Measurements from ENCODE around the gene ALK. TPM values are rescaled to one million over a fixed set of nuclear protein-coding genes. Genes with fewer than 3 reads are reported as not detected.

Gene ALK
- total RNA-seq, 4 donors from 2014 or later: 0.88 to 1.3 (median 1.3) TPM; not detected in 1

DNA sequence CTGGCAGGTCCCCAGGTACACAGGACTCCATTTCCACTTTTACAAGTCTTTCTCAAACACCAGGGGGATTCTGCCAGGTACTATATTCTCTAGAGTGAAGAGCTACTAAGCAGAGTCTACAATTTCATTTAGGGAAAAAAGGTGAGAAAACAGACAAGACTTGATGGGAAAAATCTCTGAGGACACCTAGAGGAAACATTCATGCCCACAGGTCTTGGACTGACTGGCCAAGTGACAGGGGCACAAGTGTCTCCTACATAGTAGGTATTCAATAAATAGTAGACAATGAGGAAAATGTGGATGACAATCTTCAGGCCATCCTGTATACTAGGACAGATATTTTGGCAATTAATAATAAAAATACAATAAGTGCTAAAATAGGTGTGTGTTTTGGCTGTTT is 577.6 kb downstream of the ALK start:
- Histone ChIP-seq H3K27me3 (no peaks in the 10 kb centered on the region), H3K27ac (no peak overlapping the region), H3K9me3 (no peaks in the 10 kb centered on the region), H3K4me1 (no peaks in the 10 kb centered on the region), H3K4me3 (no peak overlapping the region), H3K36me3 (no peaks in the 10 kb centered on the region)
- TF ChIP-seq POLR2A (IDR thresholded peaks at IDR 0.05) (no peak), CTCF (IDR thresholded peaks at IDR 0.05) (no peak)
- DNase-seq: no peak

GRCh38 chr2:29336341-29337241 is 584.8 kb downstream of the ALK start:
- TF ChIP-seq CTCF (IDR thresholded peaks at IDR 0.05) (no peak), POLR2A (IDR thresholded peaks at IDR 0.05) (no peak)
- Histone ChIP-seq H3K9me3 (no peaks in the 10 kb centered on the region), H3K4me3 (no peak overlapping the region), H3K36me3 (no peaks in the 10 kb centered on the region), H3K4me1 (no peaks in the 10 kb centered on the region), H3K27me3 (no peaks in the 10 kb centered on the region), H3K27ac (no peak overlapping the region)
- no peak for DNase-seq

DNA sequence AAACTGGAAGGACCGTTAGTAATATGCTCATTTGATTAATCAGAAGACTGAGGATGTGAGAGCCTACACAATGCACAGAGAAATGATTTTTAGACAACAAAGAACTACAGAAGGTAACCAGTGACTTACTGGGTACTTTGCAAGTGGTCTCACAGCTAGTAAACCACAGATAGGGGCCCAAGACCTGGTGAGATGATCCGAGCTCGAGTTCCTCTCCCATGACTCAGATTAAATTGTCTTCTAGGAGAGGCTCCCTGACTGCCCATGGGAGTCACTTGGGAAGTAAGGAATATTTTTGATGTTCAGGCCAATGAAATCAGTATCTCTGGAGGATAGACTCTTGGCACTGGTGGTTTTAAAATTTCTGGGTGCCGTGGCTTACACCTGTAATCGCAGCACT is 586.0 kb downstream of the ALK start:
- no peaks in the 10 kb centered on the region for H3K36me3 ChIP-seq
- TF ChIP-seq POLR2A (IDR thresholded peaks at IDR 0.05) (no peak), CTCF (IDR thresholded peaks at IDR 0.05) (no peak)
- no peaks in the 10 kb centered on the region for H3K27me3 ChIP-seq
- DNase-seq: no peak
- H3K9me3 ChIP-seq: no peaks in the 10 kb centered on the region
- H3K4me3 ChIP-seq: no peak overlapping the region
- H3K4me1 ChIP-seq: no peaks in the 10 kb centered on the region
- no peak overlapping the region for H3K27ac ChIP-seq

DNA sequence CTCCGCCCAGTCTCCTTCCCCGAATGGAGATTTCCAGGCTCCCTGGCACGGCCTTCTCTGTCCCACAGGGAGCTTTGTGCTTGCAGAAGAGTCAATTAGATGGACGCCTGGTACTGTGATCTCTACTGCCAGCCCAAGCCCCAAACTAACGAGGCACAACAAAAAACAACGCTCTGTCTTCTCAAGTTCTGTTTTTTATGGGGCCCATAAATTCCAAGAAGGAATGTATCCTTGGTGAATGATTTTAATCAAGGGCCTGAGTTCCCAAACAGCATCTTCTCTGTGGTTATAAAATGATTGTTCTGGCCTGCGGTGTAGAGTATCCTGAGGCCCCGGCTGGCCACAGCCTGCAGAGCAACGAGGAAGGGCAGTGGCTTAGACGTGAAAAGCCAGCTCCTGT is 586.7 kb downstream of the ALK start:
- no peaks in the 10 kb centered on the region for H3K4me1 ChIP-seq
- no peaks in the 10 kb centered on the region for H3K36me3 ChIP-seq
- no peak overlapping the region for H3K4me3 ChIP-seq
- no peak for DNase-seq
- H3K27ac ChIP-seq: no peak overlapping the region
- TF ChIP-seq CTCF (IDR thresholded peaks at IDR 0.05) (no peak), POLR2A (IDR thresholded peaks at IDR 0.05) (no peak)
- no peaks in the 10 kb centered on the region for H3K27me3 ChIP-seq
- H3K9me3 ChIP-seq: no peaks in the 10 kb centered on the region

DNA sequence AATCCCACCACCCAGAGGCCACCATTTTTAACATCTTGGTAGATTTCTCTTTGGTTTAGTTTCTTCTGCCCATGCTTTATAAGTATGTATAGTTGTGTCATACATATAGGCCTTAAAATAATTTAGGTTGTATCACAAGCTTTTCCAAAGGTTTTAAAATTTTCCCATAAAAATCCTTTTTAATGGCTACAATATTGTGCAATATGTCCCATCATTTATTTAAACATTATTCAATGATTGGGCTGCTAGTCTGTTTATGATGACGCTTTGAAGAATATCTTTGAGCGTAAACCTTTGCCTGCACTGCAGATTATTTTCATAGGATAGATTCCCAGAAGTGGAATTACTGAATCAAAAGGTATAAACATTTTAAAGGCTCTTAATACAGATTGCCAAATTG is 588.8 kb downstream of the ALK start:
- Histone ChIP-seq H3K9me3 (no peaks in the 10 kb centered on the region), H3K27me3 (no peaks in the 10 kb centered on the region), H3K4me1 (no peaks in the 10 kb centered on the region), H3K36me3 (no peaks in the 10 kb centered on the region), H3K27ac (no peak overlapping the region), H3K4me3 (no peak overlapping the region)
- TF ChIP-seq POLR2A (IDR thresholded peaks at IDR 0.05): no peak
- no peak for TF ChIP-seq CTCF (IDR thresholded peaks at IDR 0.05)
- no peak for DNase-seq

All from Peyer's patch (tissue), 4 donors.